DOHH2 (cell line): ENCODE data around the gene CDH6.

Experiments used
- H3F3A ChIP-seq: fragments of 200-600 bp; sonication (generic), shearing (Covaris generic); 2 replicates; pipeline ENCODE4 v1.6.0; 2016; ENCODE audit warnings: antibody characterized with exemption, mild to moderate bottlenecking; ENCODE audit not compliant: control insufficient read depth, insufficient read depth
- H3K27ac ChIP-seq: fragments of 200-600 bp; sonication (generic); 2 replicates; pipeline ENCODE4 v1.5.1; 2014; ENCODE audit warnings: low read depth, mild to moderate bottlenecking, low read length, moderate library complexity
- H3K27me3 ChIP-seq: fragments of 200-600 bp; sonication (generic); 2 replicates; pipeline ENCODE4 v1.6.1; 2014; ENCODE audit warnings: mild to moderate bottlenecking, low read length, mixed read lengths; ENCODE audit not compliant: control insufficient read depth
- H3K36me3 ChIP-seq: fragments of 200-600 bp; sonication (generic); 2 replicates; pipeline ENCODE4 v1.6.1; 2014; ENCODE audit warnings: mild to moderate bottlenecking, low read length, moderate library complexity, mixed read lengths; ENCODE audit not compliant: control insufficient read depth
- H3K4me1 ChIP-seq: fragments of 200-600 bp; sonication (generic); 2 replicates; pipeline ENCODE4 v1.6.1; 2014; ENCODE audit warnings: mild to moderate bottlenecking, low read length, mixed read lengths; ENCODE audit not compliant: control insufficient read depth
- H3K4me2 ChIP-seq: fragments of 200-600 bp; sonication (generic); 2 replicates; pipeline ENCODE4 v1.6.0; 2014; ENCODE audit warnings: mild to moderate bottlenecking, low read length, moderate library complexity
- H3K4me3 ChIP-seq: fragments of 200-600 bp; sonication (generic); 2 replicates; pipeline ENCODE4 v1.5.1; 2014; ENCODE audit warnings: mild to moderate bottlenecking, low read length, mixed read lengths
- H3K79me2 ChIP-seq: fragments of 200-600 bp; sonication (generic); 2 replicates; pipeline ENCODE4 v1.6.1; 2014; ENCODE audit warnings: mild to moderate bottlenecking, low read length, mixed read lengths; ENCODE audit not compliant: control insufficient read depth
- H3K9me2 ChIP-seq: fragments of 200-600 bp; sonication (generic); replicated peaks from 2 replicates; pipeline ENCODE4 v1.6.1; 2014; ENCODE audit warnings: mild to moderate bottlenecking, low read length, mixed read lengths; ENCODE audit not compliant: control insufficient read depth
- H3K9me3 ChIP-seq: fragments of 200-600 bp; sonication (generic); 2 replicates; pipeline ENCODE4 v1.6.1; 2014; ENCODE audit warnings: antibody characterized with exemption, low read length, mixed read lengths; ENCODE audit not compliant: control insufficient read depth, insufficient read depth
- H4K20me1 ChIP-seq: fragments of 200-600 bp; sonication (generic); 2 replicates; pipeline ENCODE4 v1.6.0; 2014; ENCODE audit warnings: low read depth, mild to moderate bottlenecking, antibody characterized with exemption, low read length, moderate library complexity; ENCODE audit not compliant: control insufficient read depth, insufficient read depth
- EZH2phosphoT487 ChIP-seq: fragments of 200-600 bp; sonication (generic); IDR thresholded peaks from 2 replicates; pipeline ENCODE4 v1.6.1; 2017; ENCODE audit warnings: borderline replicate concordance, mild to moderate bottlenecking, antibody characterized with exemption, low read length, moderate library complexity, mixed read lengths
- TF ChIP-seq, protein P1 (sequence below): fragments of 200-600 bp; sonication (generic); IDR thresholded peaks from one replicate; pipeline ENCODE4 v1.5.1; 2014; ENCODE audit warnings: antibody characterized with exemption, mild to moderate bottlenecking, low read depth, low read length; ENCODE audit not compliant: poor library complexity, severe bottlenecking

CDH6 gene

DNA sequence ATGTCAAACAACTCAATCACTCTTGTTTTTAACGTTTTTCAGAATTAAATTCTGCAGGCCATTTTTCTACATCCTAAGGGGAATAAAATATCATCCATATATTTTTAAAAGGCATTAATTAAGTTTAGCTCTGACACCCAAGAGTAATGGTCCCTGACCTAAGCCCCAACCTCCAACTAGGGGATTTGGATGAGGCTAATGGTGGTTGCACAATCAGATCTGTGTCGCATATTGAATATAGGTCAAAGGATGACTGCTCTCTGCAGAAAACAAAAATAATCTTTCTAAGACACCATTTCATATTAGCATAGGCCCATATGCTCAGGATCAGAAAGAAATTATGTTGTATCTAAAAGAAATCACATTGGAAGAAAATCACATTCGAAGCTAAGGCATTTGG, 20.7 kb downstream of the CDH6 start:
- H3F3A ChIP-seq, result no peaks in the 10 kb centered on the region
- H3K79me2 ChIP-seq, result no peaks in the 10 kb centered on the region
- H3K4me3 ChIP-seq, result no peak overlapping the region
- no peaks in the 10 kb centered on the region for H3K27me3 ChIP-seq
- H3K4me2 ChIP-seq, result no peak overlapping the region
- H3K36me3 ChIP-seq, result no peaks in the 10 kb centered on the region
- no peaks in the 10 kb centered on the region for H3K9me2 ChIP-seq
- H3K4me1 ChIP-seq, result no peaks in the 10 kb centered on the region
- no peaks in the 10 kb centered on the region for H4K20me1 ChIP-seq
- no peaks in the 10 kb centered on the region for H3K9me3 ChIP-seq
- TF ChIP-seq, protein P1, sequence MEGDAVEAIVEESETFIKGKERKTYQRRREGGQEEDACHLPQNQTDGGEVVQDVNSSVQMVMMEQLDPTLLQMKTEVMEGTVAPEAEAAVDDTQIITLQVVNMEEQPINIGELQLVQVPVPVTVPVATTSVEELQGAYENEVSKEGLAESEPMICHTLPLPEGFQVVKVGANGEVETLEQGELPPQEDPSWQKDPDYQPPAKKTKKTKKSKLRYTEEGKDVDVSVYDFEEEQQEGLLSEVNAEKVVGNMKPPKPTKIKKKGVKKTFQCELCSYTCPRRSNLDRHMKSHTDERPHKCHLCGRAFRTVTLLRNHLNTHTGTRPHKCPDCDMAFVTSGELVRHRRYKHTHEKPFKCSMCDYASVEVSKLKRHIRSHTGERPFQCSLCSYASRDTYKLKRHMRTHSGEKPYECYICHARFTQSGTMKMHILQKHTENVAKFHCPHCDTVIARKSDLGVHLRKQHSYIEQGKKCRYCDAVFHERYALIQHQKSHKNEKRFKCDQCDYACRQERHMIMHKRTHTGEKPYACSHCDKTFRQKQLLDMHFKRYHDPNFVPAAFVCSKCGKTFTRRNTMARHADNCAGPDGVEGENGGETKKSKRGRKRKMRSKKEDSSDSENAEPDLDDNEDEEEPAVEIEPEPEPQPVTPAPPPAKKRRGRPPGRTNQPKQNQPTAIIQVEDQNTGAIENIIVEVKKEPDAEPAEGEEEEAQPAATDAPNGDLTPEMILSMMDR, result no peak
- TF ChIP-seq EZH2phosphoT487, result no peak
- no peak overlapping the region for H3K27ac ChIP-seq

DNA sequence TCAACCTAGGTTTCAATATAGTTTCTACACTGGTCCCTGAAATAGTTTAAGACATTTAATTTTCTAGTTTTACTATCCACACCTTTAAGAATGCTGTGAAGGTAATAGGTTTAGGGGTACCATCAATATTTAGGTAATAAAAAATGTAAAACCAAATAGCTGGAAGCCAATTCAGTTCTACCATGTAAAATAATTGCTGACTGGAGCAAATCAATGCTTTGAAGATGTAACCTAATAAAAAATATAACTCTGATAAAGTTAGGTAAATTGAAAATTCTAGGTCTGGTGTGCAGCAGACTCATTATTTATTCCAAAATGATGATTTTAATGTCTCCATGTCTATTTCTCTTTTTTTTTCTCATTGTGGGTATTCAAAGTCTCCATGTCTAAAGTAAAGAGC, 21.8 kb downstream of the CDH6 start:
- Histone ChIP-seq H3K4me2 (no peak overlapping the region), H3K27me3 (no peaks in the 10 kb centered on the region), H4K20me1 (no peaks in the 10 kb centered on the region), H3K79me2 (no peaks in the 10 kb centered on the region), H3K9me2 (no peaks in the 10 kb centered on the region), H3K36me3 (no peaks in the 10 kb centered on the region), H3K27ac (no peak overlapping the region), H3F3A (no peaks in the 10 kb centered on the region), H3K9me3 (no peaks in the 10 kb centered on the region), H3K4me1 (no peaks in the 10 kb centered on the region), H3K4me3 (no peak overlapping the region)
- TF ChIP-seq, protein P1, result no peak
- no peak for TF ChIP-seq EZH2phosphoT487

GRCh38 chr5:31217446-31217845, 24.0 kb downstream of the CDH6 start:
- Histone ChIP-seq H3K79me2 (no peaks in the 10 kb centered on the region), H3K4me3 (no peak overlapping the region), H3K36me3 (no peaks in the 10 kb centered on the region), H3K9me2 (no peaks in the 10 kb centered on the region), H3K4me1 (no peaks in the 10 kb centered on the region), H3K27me3 (no peaks in the 10 kb centered on the region), H4K20me1 (no peaks in the 10 kb centered on the region), H3F3A (no peaks in the 10 kb centered on the region), H3K9me3 (no peaks in the 10 kb centered on the region), H3K27ac (no peak overlapping the region), H3K4me2 (no peak overlapping the region)
- TF ChIP-seq, protein P1, result no peak
- TF ChIP-seq EZH2phosphoT487, result no peak

GRCh38 chr5:31218978-31219377, 25.5 kb downstream of the CDH6 start:
- Histone ChIP-seq H3K9me2 (no peaks in the 10 kb centered on the region), H3K9me3 (no peaks in the 10 kb centered on the region), H3K4me3 (no peak overlapping the region), H4K20me1 (no peaks in the 10 kb centered on the region), H3K27ac (no peak overlapping the region), H3K79me2 (no peaks in the 10 kb centered on the region), H3K4me1 (no peaks in the 10 kb centered on the region), H3K4me2 (no peak overlapping the region), H3K36me3 (no peaks in the 10 kb centered on the region), H3K27me3 (no peaks in the 10 kb centered on the region), H3F3A (no peaks in the 10 kb centered on the region)
- no peak for TF ChIP-seq EZH2phosphoT487
- TF ChIP-seq, protein P1, result no peak
